Measurements from ENCODE around the gene STYXL2. TPM values are rescaled to one million over a fixed set of nuclear protein-coding genes. Genes with fewer than 3 reads are reported as not detected.

Gene STYXL2
- 12.5 TPM for total RNA-seq

GRCh38 chr1:167093846-167094516 is at the start of gene STYXL2:
Gene STYXL2, plus strand, starts transcription at chr1:167094075. Its CDS starts 775 bp downstream, at chr1:167094850.
- no peak for DNase-seq

GRCh38 chr1:167051907-167052306 is 42.0 kb upstream of the STYXL2 start:
- no peak for DNase-seq

- no peak for DNase-seq
Measured at GRCh38 chr1:167052389-167052788, 41.5 kb upstream of the STYXL2 start.

GRCh38 chr1:167054531-167054930 is 39.3 kb upstream of the STYXL2 start:
- no peak for DNase-seq

GRCh38 chr1:167054946-167055630 is 38.8 kb upstream of the STYXL2 start:
- DNase-seq = no peak

GRCh38 chr1:167056529-167057231 is 37.2 kb upstream of the STYXL2 start:
- no peak for DNase-seq

- no peak for DNase-seq
Measured at GRCh38 chr1:167057241-167057688, 36.6 kb upstream of the STYXL2 start.

GRCh38 chr1:167059045-167059808 is 34.6 kb upstream of the STYXL2 start:
- DNase-seq = peak; percentile 25

- no peak for DNase-seq
Measured at GRCh38 chr1:167059809-167060107, 34.1 kb upstream of the STYXL2 start.

- no peak for DNase-seq
Measured at GRCh38 chr1:167060141-167061072, 33.5 kb upstream of the STYXL2 start.

GRCh38 chr1:167061073-167061464 is 32.8 kb upstream of the STYXL2 start:
- no peak for DNase-seq

- no peak for DNase-seq
Measured at GRCh38 chr1:167064621-167065020, 29.3 kb upstream of the STYXL2 start.

- DNase-seq = no peak
Measured at GRCh38 chr1:167065471-167065870, 28.4 kb upstream of the STYXL2 start.

GRCh38 chr1:167066333-167067122 is 27.3 kb upstream of the STYXL2 start:
- DNase-seq = no peak

GRCh38 chr1:167067904-167068303 is 26.0 kb upstream of the STYXL2 start:
- no peak for DNase-seq

GRCh38 chr1:167068761-167069160 is 25.1 kb upstream of the STYXL2 start:
- no peak for DNase-seq

- DNase-seq = no peak
Measured at GRCh38 chr1:167071286-167071685, 22.6 kb upstream of the STYXL2 start.

- no peak for DNase-seq
Measured at GRCh38 chr1:167076136-167076710, 17.7 kb upstream of the STYXL2 start.

GRCh38 chr1:167077128-167077867 is 16.6 kb upstream of the STYXL2 start:
- no peak for DNase-seq

- DNase-seq = no peak
Measured at GRCh38 chr1:167077868-167078210, 16.0 kb upstream of the STYXL2 start.

Measured in skin of body (tissue), 2 donors.